Neural progenitor cell (in vitro differentiated cells): ENCODE data around the gene NKX2-4.
A peak's percentile ranks its signal among the peaks of the same experiment; 100 is the strongest.

Source experiments
- EZH2 ChIP-seq: fragments of 200-600 bp; sonication (generic); IDR thresholded peaks from 2 replicates; pipeline ENCODE4 v1.6.1; 2017; ENCODE audit warnings: antibody characterized with exemption, mild to moderate bottlenecking, moderate library complexity
- EZH2phosphoT487 ChIP-seq: fragments of 200-600 bp; sonication (generic); IDR thresholded peaks from 2 replicates; pipeline ENCODE4 v1.6.1; 2017; ENCODE audit warnings: antibody characterized with exemption
- TF ChIP-seq, protein P1 (sequence below): fragments of 200-600 bp; sonication (generic); IDR thresholded peaks from 2 replicates; pipeline ENCODE4 v1.5.1; 2017; ENCODE audit warnings: antibody characterized with exemption, mild to moderate bottlenecking

- TF ChIP-seq, protein P1, sequence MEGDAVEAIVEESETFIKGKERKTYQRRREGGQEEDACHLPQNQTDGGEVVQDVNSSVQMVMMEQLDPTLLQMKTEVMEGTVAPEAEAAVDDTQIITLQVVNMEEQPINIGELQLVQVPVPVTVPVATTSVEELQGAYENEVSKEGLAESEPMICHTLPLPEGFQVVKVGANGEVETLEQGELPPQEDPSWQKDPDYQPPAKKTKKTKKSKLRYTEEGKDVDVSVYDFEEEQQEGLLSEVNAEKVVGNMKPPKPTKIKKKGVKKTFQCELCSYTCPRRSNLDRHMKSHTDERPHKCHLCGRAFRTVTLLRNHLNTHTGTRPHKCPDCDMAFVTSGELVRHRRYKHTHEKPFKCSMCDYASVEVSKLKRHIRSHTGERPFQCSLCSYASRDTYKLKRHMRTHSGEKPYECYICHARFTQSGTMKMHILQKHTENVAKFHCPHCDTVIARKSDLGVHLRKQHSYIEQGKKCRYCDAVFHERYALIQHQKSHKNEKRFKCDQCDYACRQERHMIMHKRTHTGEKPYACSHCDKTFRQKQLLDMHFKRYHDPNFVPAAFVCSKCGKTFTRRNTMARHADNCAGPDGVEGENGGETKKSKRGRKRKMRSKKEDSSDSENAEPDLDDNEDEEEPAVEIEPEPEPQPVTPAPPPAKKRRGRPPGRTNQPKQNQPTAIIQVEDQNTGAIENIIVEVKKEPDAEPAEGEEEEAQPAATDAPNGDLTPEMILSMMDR = no peak
- peak; percentile 30 for TF ChIP-seq EZH2phosphoT487
- TF ChIP-seq EZH2 = no peak
Observed at GRCh38 chr20:21393816-21394519, 3.4 kb downstream of the NKX2-4 start.
